ENCODE data around the gene RABL6.
"Not testable (repeated sequence)": the region's sequence is repeated elsewhere in the genome, so short reads cannot be mapped to it uniquely, and the experiment has no call there.

Gene RABL6

DNA sequence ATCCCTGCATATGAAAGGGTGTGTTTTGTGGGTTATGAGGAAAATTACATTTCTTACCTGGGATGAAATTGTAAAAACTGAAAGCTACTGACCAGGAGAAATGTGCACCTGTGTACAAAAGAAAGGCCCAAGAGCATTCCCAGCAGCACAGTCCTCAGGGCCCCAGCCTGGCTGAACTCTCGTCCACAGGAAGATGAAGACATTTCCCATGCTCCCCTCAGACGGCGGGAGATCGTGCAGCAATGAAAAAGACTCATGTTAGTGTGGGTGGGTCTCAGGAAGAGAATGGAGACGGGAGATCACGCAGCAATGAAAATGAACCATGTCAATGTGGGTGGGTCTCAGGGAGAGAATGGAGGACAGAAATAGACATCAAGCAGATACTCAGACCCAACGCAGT lies 30.8 kb upstream of the RABL6 start:
- no peak for DNase-seq (ENCODE audit: low spot score)

DNA sequence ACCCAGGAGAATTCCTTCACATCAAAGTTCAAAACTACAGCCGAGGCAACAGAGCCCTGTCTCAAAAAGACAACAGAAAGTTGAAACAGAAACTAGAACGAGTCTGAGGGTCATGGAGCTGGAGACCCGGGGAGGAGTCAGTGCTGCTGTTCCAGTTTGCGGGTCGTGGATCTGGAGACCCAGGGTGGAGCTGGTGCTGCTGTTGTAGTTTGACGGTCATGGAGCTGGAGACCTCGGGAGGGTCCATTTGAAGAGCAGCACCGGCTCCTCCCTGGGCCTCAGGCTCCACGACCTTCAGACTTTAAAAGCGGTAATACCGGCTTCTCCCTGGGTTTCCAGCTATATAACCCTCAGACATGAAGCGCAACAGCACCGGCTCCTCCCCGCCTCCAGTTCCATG lies 30.4 kb upstream of the RABL6 start:
- DNase-seq (ENCODE audit: low spot score): no peak

DNA sequence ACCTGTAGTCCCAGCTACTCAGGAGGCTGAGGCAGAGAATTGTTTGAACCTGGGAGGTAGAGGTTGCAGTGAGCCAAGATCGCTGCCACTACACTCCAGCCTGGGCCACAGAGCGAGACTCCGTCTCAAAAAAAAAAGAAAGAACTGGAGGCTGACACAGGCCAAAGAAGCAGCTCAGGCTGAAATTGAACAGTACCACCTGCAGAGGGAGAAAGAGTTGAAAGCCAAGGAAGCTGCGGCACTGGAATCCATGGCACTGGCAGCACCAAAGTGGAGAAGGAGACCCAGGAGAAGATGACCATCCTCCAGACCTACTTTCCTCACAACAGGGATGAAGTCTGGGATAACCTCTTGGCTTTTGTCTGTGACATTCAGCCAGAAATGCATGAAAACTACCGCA lies 27.9 kb upstream of the RABL6 start:
- DNase-seq (ENCODE audit: low spot score): no peak

DNA sequence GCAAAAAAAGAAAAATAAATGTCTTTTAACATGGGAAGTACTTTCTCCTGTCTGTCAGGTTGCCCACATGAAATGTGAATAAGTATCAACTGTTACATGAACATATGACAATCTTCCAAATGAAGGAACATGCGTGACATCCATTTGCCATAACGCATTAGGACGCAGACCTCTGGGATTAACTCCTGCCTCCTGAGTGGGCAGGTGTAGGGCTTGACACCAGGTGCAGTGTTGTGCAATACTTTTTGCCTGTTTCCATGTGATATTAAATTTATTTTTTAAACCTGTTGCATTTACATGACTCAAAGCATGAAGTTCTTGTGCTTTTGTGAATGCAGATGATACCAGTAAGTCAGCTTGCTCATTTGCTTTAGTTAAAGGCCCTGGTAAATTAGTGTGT lies 25.3 kb upstream of the RABL6 start:
- no peak for DNase-seq (ENCODE audit: low spot score)

DNA sequence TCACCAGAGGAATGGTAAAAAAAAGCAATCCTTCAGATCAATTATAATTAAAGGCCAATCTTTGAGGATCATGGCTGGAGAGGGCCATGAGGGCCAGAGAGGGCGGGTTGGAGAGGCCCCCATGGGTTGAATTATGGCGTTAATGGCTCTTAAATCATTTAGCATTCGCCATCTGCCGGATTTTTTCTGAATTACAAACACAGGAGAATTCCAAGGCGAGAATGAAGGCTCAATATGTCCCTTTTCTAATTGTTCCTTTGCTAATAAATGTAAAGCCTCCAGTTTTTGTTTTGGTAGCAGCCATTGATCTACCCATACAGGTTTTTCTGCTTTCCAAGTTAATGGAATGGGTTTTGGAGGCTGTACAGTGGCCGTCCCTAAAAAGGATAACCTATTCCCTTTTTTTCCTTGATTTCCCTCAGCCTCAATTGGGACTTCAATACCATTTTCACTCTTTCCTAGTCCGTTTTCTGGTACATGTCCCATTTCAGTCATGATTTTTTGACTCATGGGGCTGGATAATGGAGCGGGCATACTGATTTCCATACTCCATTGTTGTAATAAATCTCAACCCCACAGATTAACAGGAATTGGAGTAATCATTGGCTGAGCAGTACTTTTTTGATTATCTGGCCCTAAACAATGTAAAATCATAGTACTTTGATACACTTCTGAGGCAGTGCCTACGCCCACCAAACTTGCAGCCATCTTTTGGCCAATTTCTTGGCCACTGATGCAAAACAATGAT lies 23.3 kb upstream of the RABL6 start:
- DNase-seq (ENCODE audit: low spot score): no peak

DNA sequence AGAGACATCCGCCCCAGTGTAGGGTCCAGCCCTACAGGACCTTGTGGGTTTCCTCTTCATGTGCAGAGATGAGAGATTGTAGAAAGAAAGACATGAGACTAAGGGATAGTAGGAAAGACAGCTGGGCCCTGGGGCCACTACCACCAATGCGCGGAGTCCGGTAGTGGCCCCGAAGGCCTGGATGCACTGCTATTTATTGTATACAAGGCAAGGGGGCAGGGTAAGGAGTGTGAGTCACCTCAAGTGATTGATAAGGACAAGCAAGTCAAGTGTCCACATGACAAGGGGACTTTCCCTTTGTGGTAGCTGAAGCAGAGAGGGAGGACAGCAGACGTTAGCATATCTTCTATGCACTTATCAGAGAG lies 22.8 kb upstream of the RABL6 start:
- no peak for DNase-seq (ENCODE audit: low spot score)

DNA sequence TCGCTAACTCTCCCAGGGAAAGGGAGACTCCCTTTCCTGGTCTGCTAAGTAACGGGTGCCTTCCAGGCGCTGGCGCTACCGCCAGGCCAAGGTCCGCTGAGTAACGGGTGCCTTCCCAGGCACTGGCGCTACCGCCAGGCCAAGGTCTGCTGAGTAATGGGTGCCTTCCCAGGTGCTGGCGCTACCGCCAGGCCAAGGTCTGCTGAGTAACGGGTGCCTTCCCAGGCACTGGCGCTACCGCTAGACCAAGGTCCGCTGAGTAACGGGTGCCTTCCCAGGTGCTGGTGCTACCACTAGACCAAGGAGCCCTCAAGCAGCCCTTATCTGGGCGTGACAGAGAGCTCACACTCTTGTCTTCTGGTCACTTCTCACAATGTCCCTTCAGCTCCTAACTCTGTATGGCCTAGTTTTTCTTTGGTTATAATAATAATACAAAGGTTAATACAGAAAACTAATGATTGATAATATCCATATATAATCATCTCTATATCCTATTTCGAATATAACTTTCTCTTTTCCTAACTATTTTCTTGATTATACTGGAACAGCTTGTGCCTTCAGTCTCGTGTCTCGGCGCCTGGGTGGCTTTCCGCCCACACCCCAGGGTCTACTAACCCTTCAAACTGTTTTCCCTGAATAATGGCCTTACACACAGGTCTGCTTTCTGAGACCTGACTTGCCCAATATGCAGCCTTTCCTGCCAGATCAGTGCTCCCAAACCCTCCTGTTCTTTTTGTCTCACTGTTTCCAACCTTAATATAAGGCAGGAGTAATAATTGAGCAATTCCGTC lies 22.0 kb upstream of the RABL6 start:
- not testable (repeated sequence) for DNase-seq (ENCODE audit: low spot score)

DNA sequence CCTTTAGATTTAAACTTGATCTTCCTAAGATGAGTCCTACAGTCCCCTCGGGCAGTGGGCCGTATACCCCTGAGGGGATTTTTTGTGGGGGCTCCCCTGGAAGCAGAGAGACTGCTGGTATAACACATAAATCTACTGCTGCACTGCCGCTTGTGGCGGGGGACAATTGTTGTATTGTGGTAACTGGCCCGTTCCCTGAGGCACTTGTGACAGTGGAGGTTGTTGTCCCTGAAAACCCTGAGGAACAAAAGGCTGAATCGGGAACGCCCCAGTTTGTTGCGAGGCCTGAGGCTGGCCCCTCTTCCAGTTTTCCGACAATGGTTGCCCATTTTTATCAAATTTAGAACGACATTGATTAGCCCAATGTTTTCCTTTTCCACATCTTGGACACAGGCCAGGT lies 21.3 kb upstream of the RABL6 start:
- DNase-seq (ENCODE audit: low spot score): no peak

DNA sequence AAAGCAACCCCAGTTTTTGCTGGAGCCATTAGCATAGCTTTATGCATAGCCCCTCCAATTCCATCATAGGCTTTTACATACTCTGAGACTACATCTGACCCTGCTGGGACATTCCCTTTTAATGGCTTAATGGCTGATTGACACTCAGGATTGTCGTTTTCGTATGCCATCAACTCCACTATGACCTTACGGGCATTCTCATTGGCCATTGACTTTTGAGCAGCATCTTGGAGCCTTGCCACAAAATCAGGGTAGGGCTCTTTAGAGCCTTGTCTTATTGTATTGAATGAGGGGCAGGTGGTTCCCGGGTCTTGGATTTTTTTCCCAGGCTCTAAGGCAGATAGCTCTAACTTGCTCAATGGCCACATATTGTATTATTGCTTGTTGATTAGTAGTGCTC lies 20.8 kb upstream of the RABL6 start:
- not testable (repeated sequence) for DNase-seq (ENCODE audit: low spot score)

DNA sequence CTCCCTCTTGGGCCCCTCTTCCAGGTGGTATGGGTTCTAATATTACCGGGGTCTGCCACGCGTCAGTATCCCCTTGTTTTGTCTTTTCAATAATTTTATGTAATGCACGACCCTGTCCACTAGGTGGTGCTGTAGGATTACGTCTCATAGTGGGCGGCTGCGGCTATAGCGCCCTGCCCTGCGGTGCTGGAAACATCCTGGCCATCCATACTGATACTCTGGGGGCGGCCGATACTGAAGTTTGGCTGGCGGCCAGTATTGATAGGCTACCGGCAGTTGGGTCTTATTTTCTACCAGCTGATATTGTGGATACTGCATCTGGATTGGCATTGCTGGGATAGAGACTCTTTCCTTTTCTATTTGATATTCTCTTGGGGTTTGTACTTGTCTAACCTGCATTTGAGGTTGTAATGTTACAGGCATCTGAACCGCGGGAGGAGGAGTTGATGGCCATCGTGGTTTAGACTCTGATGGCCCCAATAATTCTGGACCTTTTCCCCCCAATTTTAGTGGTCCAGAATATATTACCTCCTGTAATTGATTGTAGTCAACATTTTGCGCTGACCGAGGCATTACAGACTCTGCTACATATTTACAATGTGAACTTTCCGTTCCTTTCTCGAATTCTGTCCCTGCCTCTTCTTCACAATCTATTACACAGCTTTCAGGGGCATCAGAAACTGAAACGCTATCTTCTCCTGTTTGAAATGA lies 19.9 kb upstream of the RABL6 start:
- DNase-seq (ENCODE audit: low spot score): peak; percentile 80

DNA sequence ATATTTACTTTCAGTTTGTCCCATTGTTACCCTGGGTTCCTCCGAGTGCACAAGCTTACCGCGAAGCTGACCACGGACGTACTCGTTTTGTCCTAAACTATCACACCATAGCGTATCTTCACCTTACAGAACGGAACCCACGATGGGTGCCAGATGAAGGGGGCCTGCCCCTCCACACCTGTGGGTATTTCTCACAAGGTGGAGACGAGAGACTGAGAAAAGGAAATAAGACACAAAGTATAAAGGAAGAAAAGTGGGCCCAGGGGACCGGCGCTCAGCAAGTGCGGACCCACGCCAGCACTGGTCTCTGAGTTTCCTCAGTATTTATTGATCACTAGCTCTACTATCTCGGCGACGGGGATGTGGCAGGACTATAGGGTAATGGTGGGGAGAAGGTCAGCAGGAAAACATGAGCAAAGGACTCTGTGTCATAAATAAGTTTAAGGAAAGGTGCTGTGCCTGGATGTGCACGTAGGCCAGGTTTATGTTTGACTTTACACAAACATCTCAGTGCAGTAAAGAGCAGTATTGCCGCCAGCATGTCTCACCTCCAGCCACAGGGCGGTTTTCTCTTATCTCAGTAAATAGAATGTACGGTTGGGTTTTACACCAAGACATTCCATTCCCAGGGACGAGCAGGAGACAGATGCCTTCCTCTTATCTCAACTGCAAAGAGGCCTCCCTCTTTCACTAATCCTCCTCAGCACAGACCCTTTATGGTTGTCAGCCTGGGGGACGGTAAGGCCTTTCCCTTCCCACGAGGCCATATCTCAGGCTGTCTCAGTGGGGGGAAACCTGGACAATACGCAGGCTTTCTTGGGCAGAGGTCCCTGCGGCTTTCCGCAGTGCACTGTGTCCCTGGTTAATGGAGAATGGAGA lies 18.9 kb upstream of the RABL6 start:
- not testable (repeated sequence) for DNase-seq (ENCODE audit: low spot score)

DNA sequence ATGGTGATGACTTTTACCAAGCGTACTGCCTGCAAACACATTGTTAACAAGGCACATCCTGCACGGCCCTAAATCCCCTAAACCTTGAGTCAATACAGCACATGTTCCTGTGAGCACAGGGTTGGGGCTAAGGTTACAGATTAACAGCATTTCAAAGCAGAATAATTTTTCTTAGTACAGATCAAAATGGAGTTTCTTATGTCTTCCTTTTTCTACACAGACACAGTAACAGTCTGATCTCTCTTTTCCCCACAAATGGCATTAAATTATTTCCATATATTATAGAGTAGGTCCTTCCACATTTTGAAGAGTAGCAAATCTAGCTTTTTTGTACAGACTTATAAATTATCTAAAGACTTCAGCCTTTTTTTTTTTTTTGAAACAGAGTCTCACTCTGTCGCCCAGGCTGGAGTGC lies 18.2 kb upstream of the RABL6 start:
- DNase-seq (ENCODE audit: low spot score): no peak

DNA sequence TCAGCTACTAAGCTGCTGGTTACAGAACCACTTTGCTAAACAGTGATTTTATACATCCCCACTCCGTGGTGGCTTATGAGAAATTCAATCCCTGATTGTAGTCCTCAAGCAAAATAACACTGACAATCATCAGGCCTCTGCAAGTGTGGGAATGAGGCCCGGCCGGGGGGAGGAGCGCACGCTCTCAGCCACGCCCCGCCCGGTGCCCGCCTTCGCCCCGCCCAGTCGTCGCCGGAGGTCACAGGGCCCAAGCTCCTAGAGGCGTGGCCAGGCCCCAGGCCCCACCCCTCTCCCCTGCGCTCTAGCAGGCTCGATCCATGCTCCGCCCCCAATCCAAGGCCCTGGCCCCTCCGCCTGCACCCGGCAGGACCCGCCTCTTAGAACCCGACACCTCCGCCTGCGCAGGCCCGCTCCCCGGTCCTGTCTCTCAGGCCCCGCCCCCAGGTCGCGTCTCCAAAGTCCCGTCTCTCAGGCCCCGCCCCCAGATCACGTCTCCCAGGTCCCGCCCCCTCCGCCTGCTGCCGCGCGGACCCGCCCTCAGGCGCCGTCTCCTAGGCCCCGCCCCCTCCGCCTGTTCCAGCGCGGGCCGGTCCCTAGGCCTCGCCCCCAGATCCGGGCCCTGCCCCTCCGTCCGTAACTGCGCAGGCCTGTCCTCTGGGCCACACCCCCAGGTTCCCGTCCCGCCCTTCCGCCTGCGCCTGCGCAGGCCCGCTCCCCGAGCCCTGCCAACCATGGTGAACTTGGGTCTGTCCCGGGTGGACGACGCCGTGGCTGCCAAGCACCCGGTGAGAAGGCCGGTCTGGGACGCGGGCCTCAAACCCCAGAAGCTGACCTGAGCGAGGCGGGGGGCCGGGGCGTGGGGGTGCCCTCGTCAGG lies 16.9 kb upstream of the RABL6 start, which contains the start of gene TMEM141:
TMEM141 (plus strand) TSS at position 705 of the 876 bp plus-strand sequence; CDS start at position 732, 27 bp downstream.
- DNase-seq (ENCODE audit: low spot score): peak; percentile 99

DNA sequence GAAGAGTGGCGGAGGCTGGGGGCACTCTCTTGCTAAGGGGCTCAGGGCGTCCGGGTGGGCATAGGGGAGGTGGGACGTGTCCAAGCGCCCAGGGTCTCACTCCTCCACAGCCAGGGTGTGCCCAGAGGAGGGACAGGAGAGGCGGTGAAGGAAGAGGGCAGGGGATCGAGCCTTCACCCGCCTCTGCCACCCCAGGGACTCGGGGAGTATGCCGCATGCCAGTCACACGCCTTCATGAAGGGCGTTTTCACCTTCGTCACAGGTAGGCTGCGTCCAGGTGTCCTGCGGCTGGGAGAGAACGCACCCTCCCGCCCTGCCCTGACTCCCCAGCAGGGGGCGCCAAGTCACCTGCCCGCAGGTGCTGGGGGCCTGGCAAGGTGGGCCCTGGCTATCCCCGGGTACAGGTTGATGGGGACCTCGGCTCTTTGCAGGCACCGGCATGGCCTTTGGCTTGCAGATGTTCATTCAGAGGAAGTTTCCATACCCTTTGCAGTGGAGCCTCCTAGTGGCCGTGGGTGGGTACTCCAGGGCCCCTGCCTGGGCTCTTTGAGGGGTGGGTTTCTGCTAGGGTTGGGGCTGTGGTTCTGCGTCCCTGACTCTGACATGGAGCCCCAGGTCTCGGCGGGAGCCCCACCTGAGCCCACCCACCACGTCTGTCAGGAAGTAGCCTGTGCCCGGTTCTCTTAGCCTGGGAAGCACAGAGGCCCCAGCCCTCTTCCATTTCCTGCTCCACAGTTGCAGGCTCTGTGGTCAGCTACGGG lies 16.1 kb upstream of the RABL6 start:
- DNase-seq (ENCODE audit: low spot score): peak; percentile 58

DNA sequence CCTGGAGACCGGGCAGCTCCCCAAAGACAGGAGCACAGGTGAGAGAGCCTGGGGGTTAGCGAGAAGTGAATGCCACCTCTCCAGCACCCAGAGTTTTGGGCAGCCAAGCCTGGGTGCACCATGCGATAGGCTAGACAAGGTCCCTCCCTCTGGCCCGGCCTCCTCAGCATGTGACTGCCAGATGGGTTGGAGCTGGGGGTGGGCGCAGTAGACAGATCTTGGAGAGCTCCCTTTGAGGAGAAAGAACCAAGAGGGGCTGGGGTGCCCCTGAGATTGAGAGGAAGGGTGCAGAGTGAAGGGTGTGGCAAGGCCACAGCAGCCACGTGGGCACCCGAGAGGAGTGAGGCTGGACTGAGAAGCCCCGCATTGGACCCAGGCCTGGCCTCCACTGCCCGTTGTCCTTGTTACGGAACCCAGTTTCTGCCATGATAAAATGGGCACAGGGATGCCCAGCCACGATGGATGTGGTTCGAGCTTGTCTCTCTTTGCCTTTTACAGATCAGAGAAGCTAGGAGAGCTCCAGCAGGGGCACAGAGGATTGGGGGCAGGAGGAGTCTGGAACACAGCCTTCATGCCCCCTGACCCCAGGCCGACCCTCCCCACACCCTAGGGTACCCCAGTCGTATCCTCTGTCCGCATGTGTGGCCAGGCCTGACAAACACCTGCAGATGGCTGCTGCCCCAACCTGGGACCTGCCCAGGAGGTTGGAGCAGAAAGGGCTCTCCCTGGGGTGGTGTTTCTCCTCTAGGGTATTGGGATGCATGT lies 15.2 kb upstream of the RABL6 start:
- no peak for DNase-seq (ENCODE audit: low spot score)

DNA sequence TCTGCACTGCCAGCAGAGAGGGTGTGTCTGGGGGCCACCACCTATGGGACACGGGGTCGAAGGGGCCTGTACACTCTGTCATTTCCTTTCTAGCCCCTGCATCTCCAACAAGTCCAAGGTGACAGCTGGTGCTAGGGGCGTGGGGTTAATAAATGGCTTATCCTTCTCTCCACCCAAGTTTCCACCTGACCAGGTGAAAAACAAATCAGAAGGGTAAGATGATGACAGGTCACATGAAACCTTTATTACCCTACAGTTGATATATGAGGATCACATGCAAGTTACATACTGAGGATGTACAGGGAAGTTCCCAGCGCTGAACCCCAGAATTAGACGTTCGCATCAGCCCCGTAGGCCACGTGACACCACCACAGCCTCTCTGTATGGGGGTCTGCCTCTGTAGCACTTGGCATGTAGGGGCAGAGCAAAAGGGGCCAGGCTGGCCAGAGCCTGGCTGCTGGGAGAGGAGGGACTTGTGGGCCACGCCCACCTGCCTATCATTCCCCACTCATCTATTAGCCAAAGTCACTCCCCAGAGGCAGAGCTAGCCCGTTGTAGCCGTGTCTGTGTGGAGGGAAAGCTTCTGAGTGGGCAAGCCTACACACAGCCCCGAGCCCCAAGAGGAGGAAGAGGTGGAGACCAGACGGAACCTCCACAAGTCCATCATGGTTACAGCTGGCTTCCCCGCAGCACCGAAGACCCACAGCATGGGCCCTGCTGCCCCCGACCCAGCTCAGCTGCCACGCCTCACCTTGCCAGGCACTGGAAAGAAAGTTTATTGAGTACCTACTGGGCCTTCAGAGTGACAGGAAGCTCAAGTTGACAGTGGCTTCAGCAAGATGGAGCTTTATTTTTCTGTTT lies 14.4 kb upstream of the RABL6 start:
- no peak for DNase-seq (ENCODE audit: low spot score)

DNA sequence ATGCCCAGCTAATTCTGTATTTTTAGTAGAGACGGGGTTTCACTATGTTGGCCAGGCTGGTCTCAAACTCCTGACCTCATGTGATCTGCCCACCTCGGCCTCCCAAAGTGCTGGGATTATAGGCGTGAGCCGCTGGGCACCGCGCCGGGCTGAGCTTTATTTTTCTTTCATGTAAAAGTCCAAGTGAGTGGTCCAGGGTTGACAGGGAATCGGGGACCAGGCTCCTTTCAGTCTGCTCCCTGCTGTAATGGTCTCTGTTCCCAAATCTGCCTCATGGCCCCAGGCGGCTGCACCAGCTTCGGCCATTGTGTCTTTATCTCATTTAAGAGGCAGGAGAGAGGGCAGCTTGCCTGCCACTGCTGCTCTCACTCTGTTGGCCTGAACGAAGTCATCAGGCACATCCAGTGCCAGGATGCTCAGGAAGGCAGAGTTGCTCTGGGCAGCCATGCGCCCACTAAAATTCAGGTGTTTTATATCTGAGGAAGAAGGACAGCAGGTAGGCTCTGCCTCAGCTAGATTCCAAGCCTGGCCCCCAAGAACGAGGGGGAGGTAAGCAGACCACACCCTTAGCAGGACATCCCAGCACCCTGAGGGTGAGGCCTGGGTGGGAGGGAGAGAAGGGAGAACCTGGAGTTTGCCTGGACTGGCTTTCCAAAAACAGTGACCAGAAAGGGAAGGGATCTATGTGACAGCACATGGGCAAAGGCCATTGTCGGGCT lies 13.3 kb upstream of the RABL6 start:
- no peak for DNase-seq (ENCODE audit: low spot score)
